ENCODE measurements around the gene OSBPL10.

Gene OSBPL10

GRCh38 chr3:31652296-31652695, 328.8 kb downstream of the OSBPL10 start (continued):
- TF ChIP-seq OSR1 (CRISPR knock-in tag; IDR thresholded peaks at IDR 0.05) (no peak), TOX (CRISPR knock-in tag; IDR thresholded peaks at IDR 0.05; ENCODE audit: borderline replicate concordance) (no peak), POU6F1 (CRISPR knock-in tag; IDR thresholded peaks at IDR 0.05; ENCODE audit: borderline replicate concordance, low read depth) (no peak), TCF4 (CRISPR knock-in tag; IDR thresholded peaks at IDR 0.05; ENCODE audit: borderline replicate concordance) (no peak), ARNTL (CRISPR knock-in tag; IDR thresholded peaks at IDR 0.05; ENCODE audit: borderline replicate concordance, low read depth) (no peak), BACH2 (CRISPR knock-in tag; IDR thresholded peaks at IDR 0.05; ENCODE audit: borderline replicate concordance) (no peak), ZFP30 (CRISPR knock-in tag; IDR thresholded peaks at IDR 0.05) (no peak)

- no peak for ATAC-seq
These were observed 332.6 kb downstream of the OSBPL10 start for GRCh38 chr3:31648286-31648968.

GRCh38 chr3:31645256-31645655, 335.8 kb downstream of the OSBPL10 start:
- no peak for ATAC-seq
- no peak for TF ChIP-seq TCF4 (CRISPR knock-in tag; IDR thresholded peaks at IDR 0.05; ENCODE audit: borderline replicate concordance)
- TF ChIP-seq CSDC2 (CRISPR knock-in tag; IDR thresholded peaks at IDR 0.05) = no peak

More at GRCh38 chr3:31648286-31648968, 332.6 kb downstream of the OSBPL10 start:
- TF ChIP-seq ZFP30 (CRISPR knock-in tag; IDR thresholded peaks at IDR 0.05) (no peak), ZFP3 (CRISPR knock-in tag; IDR thresholded peaks at IDR 0.05) (no peak), POU6F1 (CRISPR knock-in tag; IDR thresholded peaks at IDR 0.05; ENCODE audit: borderline replicate concordance, low read depth) (no peak), TCF4 (CRISPR knock-in tag; IDR thresholded peaks at IDR 0.05; ENCODE audit: borderline replicate concordance) (no peak), BACH2 (CRISPR knock-in tag; IDR thresholded peaks at IDR 0.05; ENCODE audit: borderline replicate concordance) (no peak), RARB (CRISPR knock-in tag; IDR thresholded peaks at IDR 0.05) (no peak), GLIS3 (CRISPR knock-in tag; IDR thresholded peaks at IDR 0.05) (no peak), ZNF70 (CRISPR knock-in tag; IDR thresholded peaks at IDR 0.05) (no peak), OSR1 (CRISPR knock-in tag; IDR thresholded peaks at IDR 0.05) (no peak)

- no peak for TF ChIP-seq BACH2 (CRISPR knock-in tag; IDR thresholded peaks at IDR 0.05; ENCODE audit: borderline replicate concordance)
- no peak for TF ChIP-seq TSHZ2 (CRISPR knock-in tag; IDR thresholded peaks at IDR 0.05)
- no peak for TF ChIP-seq CSDC2 (CRISPR knock-in tag; IDR thresholded peaks at IDR 0.05)
- TF ChIP-seq RARB (CRISPR knock-in tag; IDR thresholded peaks at IDR 0.05) = no peak
- no peak for TF ChIP-seq TOX (CRISPR knock-in tag; IDR thresholded peaks at IDR 0.05; ENCODE audit: borderline replicate concordance)
- no peak for TF ChIP-seq GLIS3 (CRISPR knock-in tag; IDR thresholded peaks at IDR 0.05)
- TF ChIP-seq ESRRG (CRISPR knock-in tag; IDR thresholded peaks at IDR 0.05) = no peak
- no peak for TF ChIP-seq ZNF70 (CRISPR knock-in tag; IDR thresholded peaks at IDR 0.05)
- no peak for TF ChIP-seq ISL1 (CRISPR knock-in tag; IDR thresholded peaks at IDR 0.05)
- no peak for TF ChIP-seq ZNF8 (CRISPR knock-in tag; IDR thresholded peaks at IDR 0.05)
- no peak for TF ChIP-seq POU6F1 (CRISPR knock-in tag; IDR thresholded peaks at IDR 0.05; ENCODE audit: borderline replicate concordance, low read depth)
- TF ChIP-seq CREB5 (CRISPR knock-in tag; IDR thresholded peaks at IDR 0.05; ENCODE audit: low read depth) = no peak
- no peak for TF ChIP-seq ZFP3 (CRISPR knock-in tag; IDR thresholded peaks at IDR 0.05)
- no peak for TF ChIP-seq ZC3H10 (CRISPR knock-in tag; IDR thresholded peaks at IDR 0.05)
- no peak for TF ChIP-seq TCF4 (CRISPR knock-in tag; IDR thresholded peaks at IDR 0.05; ENCODE audit: borderline replicate concordance)
- TF ChIP-seq OSR1 (CRISPR knock-in tag; IDR thresholded peaks at IDR 0.05) = no peak
- no peak for TF ChIP-seq ZNF565 (CRISPR knock-in tag; conservative IDR thresholded peaks at IDR 0.05; ENCODE audit: low read depth)
- TF ChIP-seq ARNTL (CRISPR knock-in tag; IDR thresholded peaks at IDR 0.05; ENCODE audit: borderline replicate concordance, low read depth) = no peak
- TF ChIP-seq ZFP30 (CRISPR knock-in tag; IDR thresholded peaks at IDR 0.05) = no peak
- no peak for ATAC-seq
These were observed 341.2 kb downstream of the OSBPL10 start for GRCh38 chr3:31639828-31640227.

Measured in SK-N-SH treated with all-trans-retinoic acid at 6 μM for 48 hours (cell line).